Body of pancreas (tissue), 4 donors: ENCODE results near the gene LCE3D. TPM values are rescaled to one million over a fixed set of nuclear protein-coding genes. Genes with fewer than 3 reads are reported as not detected.
A peak's percentile ranks its signal among the peaks of the same experiment; 100 is the strongest.

Experiments used
- ATAC-seq: fragments of 150-250 bp; one replicate; pipeline ENCODE4 v1.9.1; 2016
- DNase-seq, 4 donors: peaks; one replicate each; pipeline ENCODE4 v3.0.0-alpha.2; 2019
- H3K27ac ChIP-seq, 4 donors: fragments of 200-600 bp; sonication (generic); 1 replicate in 3 of 4; 2 replicates in 1 of 4; pipeline versions ENCODE4 v1.5.1 to v1.6.1; 2016 to 2019; ENCODE audit warnings: mild to moderate bottlenecking in 1 of 4, mixed read lengths in 1 of 4, moderate library complexity in 1 of 4
- H3K27me3 ChIP-seq, 2 donors: fragments of 200-600 bp; sonication (generic); one replicate each; pipeline ENCODE4 v1.6.0; 2016; ENCODE audit warnings: mild to moderate bottlenecking in 1 of 2
- H3K36me3 ChIP-seq, 2 donors: fragments of 200-600 bp; sonication (generic); replicated peaks in 1 of 2; 2 replicates each; pipeline ENCODE4 v1.5.1; 2016; ENCODE audit warnings: low read depth in 2 of 2; ENCODE audit not compliant: insufficient read depth in 1 of 2
- H3K4me1 ChIP-seq: fragments of 200-600 bp; sonication (generic); one replicate; pipeline ENCODE4 v1.6.0; 2016
- H3K4me3 ChIP-seq, 2 donors: fragments of 200-600 bp; sonication (generic); 1 replicate in 1 of 2; 2 replicates in 1 of 2; pipeline ENCODE4 v1.5.1; 2016 to 2019
- H3K9me3 ChIP-seq, 3 donors: fragments of 200-600 bp; sonication (generic); 1 replicate in 2 of 3; 2 replicates in 1 of 3; pipeline ENCODE4 v1.5.1; 2016
- POLR2A ChIP-seq, 3 donors: fragments of 450-650 bp; IDR thresholded peaks; one replicate each; pipeline ENCODE4 v1.6.1; 2016; ENCODE audit warnings: antibody characterized with exemption in 3 of 3, mild to moderate bottlenecking in 2 of 3
- WGBS, 2 donors: methylation state at CpG; one replicate each; pipeline ENCODE4 v1.1.5; 2017; 5-methylcytosine and 5-hydroxymethylcytosine counted together
- intact Hi-C: fragments of 100-400 bp; cut with DNase I; formaldehyde crosslinking; loops from one replicate; pipeline ENCODE4 v1.15.1; 2023
- small RNA-seq: library from RNA; depleted of rRNA; stranded (forward); fragments of <200 nt; gene quantifications from one replicate; pipeline ENCODE3, GENCODE V24; 2016
- total RNA-seq, 2 donors: library from RNA; depleted of rRNA; stranded (reverse); fragments of >200 nt; gene quantifications; one replicate each; pipeline ENCODE4 v1.1.0, GENCODE V29; 2016
- TF ChIP-seq, protein P1 (sequence below), 7 experiments: fragments of 450-650 bp in 4 of 7; fragments of 200-600 bp in 3 of 7; sonication (generic) in 3 of 7; IDR thresholded peaks; one replicate each; pipeline ENCODE4 v1.5.1; 2016 to 2019; ENCODE audit warnings: antibody characterized with exemption in 7 of 7

Gene LCE3D
- total RNA-seq, 2 donors from 2014 or later = not detected

DNA sequence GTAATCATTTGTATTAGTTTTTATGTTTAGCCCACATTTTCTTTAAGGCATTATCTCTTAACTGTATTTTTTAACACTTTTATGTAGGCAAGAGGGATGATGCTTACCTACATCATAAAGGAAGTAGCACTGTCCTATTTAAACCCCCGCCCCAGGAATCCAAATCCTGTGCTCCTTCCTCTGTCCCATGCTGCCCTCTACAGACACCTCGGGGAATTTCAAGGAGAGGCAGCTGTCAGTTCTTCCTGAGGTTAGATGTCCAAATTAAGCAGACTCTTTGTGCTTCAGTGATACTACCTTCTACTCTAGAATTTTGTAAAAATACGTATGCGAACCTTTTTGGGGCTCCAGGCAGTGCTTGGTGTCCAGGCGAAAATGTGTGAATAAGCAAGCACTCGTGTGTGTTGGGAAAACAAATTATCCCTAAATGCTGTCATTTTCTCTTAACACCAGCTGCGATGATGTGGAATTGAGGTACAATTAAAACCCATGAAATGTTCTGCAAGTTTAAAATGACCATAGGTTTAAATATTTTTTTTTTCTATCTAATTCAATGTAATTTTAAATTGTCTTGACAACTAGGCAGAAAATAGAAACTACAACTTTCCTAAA lies 46.9 kb downstream of the LCE3D start:
- ATAC-seq = no peak
- TF ChIP-seq, protein P1, sequence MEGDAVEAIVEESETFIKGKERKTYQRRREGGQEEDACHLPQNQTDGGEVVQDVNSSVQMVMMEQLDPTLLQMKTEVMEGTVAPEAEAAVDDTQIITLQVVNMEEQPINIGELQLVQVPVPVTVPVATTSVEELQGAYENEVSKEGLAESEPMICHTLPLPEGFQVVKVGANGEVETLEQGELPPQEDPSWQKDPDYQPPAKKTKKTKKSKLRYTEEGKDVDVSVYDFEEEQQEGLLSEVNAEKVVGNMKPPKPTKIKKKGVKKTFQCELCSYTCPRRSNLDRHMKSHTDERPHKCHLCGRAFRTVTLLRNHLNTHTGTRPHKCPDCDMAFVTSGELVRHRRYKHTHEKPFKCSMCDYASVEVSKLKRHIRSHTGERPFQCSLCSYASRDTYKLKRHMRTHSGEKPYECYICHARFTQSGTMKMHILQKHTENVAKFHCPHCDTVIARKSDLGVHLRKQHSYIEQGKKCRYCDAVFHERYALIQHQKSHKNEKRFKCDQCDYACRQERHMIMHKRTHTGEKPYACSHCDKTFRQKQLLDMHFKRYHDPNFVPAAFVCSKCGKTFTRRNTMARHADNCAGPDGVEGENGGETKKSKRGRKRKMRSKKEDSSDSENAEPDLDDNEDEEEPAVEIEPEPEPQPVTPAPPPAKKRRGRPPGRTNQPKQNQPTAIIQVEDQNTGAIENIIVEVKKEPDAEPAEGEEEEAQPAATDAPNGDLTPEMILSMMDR (IDR thresholded peaks at IDR 0.05) = peak in 6 of 7 experiments; percentile 32 to 46 (median 39)
- TF ChIP-seq POLR2A (IDR thresholded peaks at IDR 0.05) = no peak
- WGBS, 2 donors = 14 to 18% methylated on average over 7 of the region's 7 CpGs

More for the DNA sequence above, 46.9 kb downstream of the LCE3D start:
- DNase-seq = peak; percentile 16 to 35 (median 24)
- Histone ChIP-seq H3K27ac (no peak overlapping the region), H3K27me3 (no peaks in the 10 kb centered on the region), H3K36me3 (no peaks in the 10 kb centered on the region), H3K4me3 (no peak overlapping the region), H3K9me3 (no peaks in the 10 kb centered on the region), H3K4me1 (no peaks in the 10 kb centered on the region)
- intact Hi-C loops = no loop called here

Small RNAs within 50 kb of the gene (small RNA-seq; reads per million reads assigned to genes)
- gene LCE3A (not detected), gene LCE3B (not detected)

Other genes starting within 250 kb of the LCE3D start
- gene FLG2, start 220.5 kb downstream of the LCE3D start, total RNA-seq = not detected
- not detected for gene CRNN, start 166.3 kb downstream of the LCE3D start, total RNA-seq
- gene LCE5A, start 69.7 kb downstream of the LCE3D start, total RNA-seq = not detected
- not detected for gene CRCT1, start 66.0 kb downstream of the LCE3D start, total RNA-seq
- not detected for gene LCE3E, start 13.7 kb downstream of the LCE3D start, total RNA-seq
- gene LCE3C, start 19.7 kb upstream of the LCE3D start, total RNA-seq = not detected
- not detected for gene LCE3B, start 33.3 kb upstream of the LCE3D start, total RNA-seq
- not detected for gene LCE3A, start 42.6 kb upstream of the LCE3D start, total RNA-seq
- gene LCE2D, start 82.9 kb upstream of the LCE3D start, total RNA-seq = not detected
- gene LCE2C, start 94.8 kb upstream of the LCE3D start, total RNA-seq = not detected
- not detected for gene LCE2B, start 105.6 kb upstream of the LCE3D start, total RNA-seq
- gene LCE2A, start 117.8 kb upstream of the LCE3D start, total RNA-seq = not detected
- not detected for gene LCE4A, start 127.6 kb upstream of the LCE3D start, total RNA-seq
- not detected for gene KPRP, start 177.5 kb upstream of the LCE3D start, total RNA-seq
- gene LCE1F, start 194.6 kb upstream of the LCE3D start, total RNA-seq = not detected
- not detected for gene LCE1E, start 205.7 kb upstream of the LCE3D start, total RNA-seq
- not detected for gene LCE1D, start 216.2 kb upstream of the LCE3D start, total RNA-seq
- not detected for gene LCE1C, start 226.1 kb upstream of the LCE3D start, total RNA-seq
- gene LCE1B, start 231.5 kb upstream of the LCE3D start, total RNA-seq = not detected
- not detected for gene LCE1A, start 247.0 kb upstream of the LCE3D start, total RNA-seq